Stimulated activated CD4-positive, alpha-beta T cell treated with anti-CD3 and anti-CD28 coated beads, Interleukin-12 subunit alpha, Interleukin-12 subunit beta, amount 100 ng/mL, for 48 hours (primary cell): Measurements from ENCODE around the gene LRP6.

ENCODE experiments used
- DNase-seq, 3 donors: peaks; one replicate each; pipeline ENCODE4 v3.0.0-alpha.2; 2020; ENCODE audit warnings: low read depth in 2 of 3, low spot score in 1 of 3

LRP6 gene

DNA sequence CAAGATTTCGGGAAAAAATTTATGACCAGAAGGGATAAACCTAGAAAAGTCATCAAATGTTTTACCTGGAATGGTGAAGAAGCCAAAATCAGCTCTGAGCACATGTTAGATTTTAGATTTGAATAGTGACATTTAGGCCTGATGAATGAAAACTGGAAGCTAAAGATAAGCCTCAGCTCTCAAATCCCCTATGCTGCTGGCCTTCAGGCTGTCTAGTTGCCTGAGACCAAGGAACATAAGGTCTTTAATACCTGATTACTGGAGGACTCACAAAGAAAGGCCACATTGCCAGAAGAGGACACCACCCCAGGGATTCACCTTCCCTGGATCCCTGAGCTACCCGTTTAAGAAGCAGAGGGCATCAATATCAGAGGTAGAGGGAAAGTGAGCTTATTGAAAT, 139.5 kb downstream of the LRP6 start:
- no peak for DNase-seq

DNA sequence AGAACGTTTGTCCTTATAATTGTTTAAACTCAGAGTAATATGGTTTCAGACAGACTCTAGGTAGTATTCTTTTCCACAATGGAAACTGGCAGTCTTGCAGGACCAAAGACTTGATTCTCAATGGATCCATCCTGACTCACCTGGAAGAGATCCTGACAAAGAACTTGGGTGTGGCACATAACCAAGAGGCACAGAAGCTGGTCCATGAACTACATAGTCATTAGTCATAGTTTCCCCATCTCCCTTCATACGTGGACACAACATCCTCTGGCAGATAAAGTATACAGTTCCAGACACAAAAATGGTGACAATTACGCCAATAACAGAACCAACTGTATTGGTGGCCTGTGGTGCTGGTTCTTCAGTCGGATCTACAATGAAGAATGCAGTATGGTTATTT, 140.3 kb downstream of the LRP6 start:
- DNase-seq = no peak

DNA sequence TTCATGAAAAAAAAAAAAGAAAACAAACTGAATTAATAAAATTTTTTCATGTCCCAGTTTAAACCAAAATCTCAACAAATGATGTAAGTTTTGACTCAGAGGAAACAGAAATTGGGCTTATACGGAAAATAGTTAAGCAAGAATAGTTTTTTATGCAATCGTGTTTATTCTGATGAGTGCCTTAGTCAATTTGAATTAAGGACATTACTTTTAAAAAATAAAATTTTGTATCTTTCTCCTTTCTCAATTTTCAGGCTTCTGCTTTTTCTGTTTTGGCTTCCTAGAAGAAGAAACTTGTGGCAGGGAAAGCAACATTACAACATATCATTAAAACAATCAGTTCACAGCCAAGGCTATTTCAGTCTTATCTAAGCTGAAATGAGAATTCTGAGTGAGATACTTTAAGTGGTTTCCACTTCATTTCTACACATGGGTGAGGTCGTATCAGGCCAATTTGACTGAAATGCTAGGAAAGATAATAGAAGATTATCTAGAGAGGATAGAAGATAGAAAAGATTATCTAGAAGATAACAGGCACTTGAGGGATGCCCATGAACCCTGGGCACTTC, 143.7 kb downstream of the LRP6 start:
- no peak for DNase-seq

DNA sequence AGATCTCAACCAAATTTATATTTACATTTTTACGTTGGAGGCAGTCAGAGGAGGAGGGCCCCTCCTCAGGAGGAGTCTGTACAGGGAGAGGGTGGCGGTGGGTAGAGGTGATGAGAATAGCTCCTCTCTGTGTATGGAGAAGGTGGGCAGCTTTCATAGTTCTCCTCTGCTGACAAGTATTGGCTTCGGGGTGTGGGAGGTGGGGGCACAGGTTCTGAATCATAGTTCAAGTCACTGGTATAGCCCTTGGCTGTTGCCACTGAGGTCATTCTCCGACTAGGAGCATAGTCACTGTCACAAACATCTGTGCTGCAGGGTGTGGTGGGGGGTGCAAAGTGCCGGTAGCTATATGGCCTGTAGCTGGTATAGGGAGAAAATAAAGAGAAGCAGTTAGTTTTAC, 145.8 kb downstream of the LRP6 start:
- DNase-seq = no peak

DNA sequence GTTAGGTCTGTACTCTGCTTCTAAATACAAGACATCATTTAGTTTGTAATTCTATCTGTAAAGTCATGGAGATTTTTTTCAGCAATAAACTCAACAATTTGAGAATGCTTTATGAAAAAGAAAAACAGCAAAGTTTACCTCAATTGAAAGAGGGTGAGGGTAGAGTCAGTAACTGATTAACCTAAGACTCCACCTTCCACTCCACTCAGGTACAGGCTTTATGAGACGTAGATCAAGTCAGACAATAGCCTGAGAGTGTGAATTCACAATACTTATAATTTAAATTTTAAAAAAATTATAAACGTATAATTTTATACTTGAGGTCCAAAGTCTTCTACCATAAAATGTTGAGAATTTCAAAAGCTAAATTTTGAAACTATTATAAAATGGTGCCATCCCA, 150.2 kb downstream of the LRP6 start:
- no peak for DNase-seq

DNA sequence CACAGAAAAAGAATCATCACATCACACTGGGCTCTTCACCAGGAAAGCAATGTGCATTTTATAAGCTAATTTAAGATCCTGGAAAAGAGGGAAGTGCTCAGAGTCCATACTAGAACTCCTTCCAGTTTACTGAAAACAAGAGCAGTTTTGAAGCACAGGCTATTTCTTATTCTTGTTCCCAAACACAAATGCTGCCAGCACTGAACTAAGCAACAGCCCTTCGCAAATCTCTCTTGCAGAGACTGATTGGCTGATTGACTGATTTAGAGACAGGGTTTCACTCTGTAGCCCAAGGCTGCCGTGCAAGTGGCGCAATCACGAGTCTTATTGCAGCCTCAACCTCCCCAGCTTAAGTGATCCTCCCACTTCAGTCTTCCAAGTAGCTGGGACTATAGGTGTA, 151.3 kb downstream of the LRP6 start:
- DNase-seq = no peak

DNA sequence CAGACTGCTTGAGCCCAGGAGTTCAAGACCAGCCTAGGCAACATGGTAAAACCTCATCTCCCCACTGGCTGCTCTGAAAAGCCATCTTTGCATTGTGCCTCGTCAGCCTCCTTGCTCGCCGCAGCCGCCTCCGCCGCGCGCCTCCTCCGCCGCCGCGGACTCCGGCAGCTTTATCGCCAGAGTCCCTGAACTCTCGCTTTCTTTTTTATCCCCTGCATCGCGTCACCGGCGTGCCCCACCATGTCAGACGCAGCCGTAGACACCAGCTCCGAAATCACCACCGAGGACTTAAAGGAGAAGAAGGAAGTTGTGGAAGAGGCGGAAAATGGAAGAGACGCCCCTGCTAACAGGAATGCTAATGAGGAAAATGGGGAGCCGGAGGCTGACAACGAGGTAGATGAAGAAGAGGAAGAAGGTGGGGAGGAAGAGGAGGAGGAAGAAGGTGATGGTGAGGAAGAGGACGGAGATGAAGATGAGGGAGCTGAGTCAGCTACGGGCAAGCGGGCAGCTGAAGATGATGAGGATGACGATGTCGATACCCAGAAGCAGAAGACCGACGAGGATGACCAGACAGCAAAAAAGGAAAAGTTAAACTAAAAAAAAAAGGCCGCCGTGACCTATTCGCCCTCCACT, 155.8 kb downstream of the LRP6 start:
- DNase-seq = peak in 1 of 3 donors; percentile 17

DNA sequence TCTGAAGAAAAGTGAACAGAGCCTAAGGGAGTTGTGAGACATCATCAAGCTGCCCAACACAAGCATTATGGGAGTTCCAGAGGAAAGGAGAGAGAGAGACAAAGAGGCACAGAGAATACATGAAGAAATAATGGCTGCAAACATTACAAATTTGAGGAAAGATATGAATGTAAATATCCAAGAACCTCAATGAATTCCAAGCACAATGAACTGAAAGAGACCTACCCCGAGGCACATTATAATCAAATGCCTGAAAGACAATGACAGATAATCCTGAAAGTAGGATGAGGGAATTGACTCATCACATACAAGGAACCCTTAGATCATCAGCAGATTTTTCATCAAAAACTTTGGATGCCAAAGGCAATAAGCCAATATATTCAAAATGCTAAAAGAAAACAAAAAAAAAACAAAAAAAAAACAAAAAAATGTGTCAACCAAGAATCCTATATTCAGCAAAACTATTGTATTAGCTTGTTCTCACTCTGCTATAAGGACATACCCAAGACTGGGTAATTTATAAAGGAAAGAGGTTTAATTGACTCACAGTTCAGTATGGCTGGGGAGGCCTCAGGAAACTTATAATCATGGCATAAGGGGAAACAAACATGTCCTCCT, 158.3 kb downstream of the LRP6 start:
- DNase-seq = no peak

DNA sequence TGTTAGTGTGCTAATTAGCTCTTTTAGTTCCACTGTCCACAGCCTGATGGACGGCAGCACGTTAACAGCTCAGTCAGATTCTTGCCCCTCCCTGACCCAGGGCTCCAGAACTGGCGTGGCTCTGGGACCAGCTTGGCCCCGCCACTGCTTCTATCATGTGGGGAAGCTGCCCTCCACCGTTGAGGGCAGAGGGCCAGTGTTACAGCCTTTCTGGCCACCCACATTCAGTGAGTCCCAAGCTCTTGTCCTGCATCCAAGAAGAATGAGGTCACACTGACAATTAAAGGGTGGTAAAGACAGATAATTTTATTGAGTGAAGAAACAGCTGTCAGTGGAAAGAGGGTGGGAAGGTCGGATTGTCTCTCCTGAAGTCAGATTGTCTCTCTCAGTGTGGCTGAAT, 159.2 kb downstream of the LRP6 start:
- no peak for DNase-seq

DNA sequence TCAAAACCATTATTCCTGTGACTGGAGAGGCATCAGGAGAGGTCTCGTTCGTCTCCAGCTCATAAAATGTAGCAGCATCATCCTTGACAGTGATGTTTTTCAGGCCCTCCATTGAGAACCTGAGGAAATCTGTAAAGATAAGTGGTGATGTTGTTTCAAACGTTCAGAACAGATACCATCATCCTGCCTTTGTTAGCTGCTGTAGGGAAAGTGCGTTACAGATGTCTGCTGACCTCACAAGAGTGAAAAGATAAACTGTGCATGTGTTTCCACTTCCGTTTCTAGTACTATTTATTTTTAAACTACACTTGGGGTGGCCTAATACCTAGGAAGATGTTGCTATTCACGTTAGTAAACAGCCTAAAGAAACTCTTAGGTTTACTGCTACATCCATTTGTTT, 167.7 kb downstream of the LRP6 start:
- no peak for DNase-seq

DNA sequence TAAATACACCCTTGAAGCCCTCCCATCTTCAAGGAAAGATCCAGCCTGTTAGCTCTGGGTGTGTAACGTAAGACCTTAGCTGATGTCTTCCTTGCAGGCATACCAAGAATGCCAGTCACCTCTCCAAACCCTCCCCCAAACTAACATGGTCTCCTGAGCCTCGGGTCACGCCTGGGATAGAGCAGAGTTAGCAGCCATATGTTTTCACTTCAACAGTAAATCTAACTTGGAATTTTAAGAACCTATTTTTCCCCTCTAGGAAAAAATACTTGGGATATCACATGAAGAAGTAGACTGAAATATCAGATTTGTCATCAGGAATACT, 168.2 kb downstream of the LRP6 start:
- DNase-seq = no peak

DNA sequence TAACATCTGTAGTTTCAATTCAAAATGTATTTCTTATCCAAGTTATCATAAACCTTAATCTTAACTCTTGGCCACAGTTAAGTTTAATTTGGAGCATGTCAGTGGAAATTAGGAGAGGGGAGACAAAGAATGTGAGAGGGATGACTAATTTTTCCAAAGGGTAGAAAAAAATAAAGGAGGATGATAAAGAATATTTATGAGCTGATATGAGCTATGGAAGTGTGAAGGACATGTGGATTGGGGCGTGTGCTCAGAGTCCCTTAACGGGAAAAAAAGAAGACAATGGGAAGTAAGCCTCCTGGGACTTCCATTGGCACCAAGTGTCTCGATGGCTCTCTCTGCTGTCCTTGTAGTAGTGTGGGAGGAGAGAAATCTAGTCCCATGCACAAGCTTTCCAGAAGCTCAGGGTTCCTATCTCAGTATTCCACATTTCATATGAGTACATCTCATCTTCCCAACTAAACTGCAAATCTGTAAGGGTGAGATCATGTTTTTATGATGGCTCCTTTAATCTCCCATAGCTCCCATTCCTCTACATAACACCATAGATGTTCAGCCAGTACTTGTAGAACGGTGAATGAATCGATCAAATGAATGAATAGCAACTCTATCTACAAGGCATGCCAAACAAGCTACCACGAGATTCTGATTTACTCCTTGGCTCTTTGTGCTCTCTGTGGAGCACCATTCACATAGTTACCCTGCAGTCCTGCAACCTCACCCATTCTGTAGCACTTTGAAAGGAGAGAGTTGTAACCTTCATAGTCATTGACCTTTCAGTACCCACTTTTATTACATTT, 168.8 kb downstream of the LRP6 start:
- DNase-seq = no peak

DNA sequence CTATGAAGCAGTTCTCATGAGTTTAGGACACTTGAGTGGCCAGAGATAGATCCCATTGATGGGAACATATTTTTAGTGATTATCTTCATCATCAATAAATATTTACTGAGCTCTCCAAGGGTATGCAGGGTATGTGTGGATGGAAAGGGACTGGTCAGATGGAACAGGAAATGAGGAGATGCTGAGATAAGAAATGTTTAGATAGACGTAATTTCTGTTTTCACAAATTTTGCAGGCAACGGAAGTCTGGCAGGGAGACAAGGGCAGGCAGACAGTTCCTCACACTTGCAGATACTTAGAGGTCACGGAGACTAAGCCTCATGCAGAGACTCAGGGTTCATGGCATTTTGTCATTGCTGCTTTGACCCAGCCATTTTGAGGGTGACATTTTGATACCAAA, 171.8 kb downstream of the LRP6 start:
- DNase-seq = no peak

DNA sequence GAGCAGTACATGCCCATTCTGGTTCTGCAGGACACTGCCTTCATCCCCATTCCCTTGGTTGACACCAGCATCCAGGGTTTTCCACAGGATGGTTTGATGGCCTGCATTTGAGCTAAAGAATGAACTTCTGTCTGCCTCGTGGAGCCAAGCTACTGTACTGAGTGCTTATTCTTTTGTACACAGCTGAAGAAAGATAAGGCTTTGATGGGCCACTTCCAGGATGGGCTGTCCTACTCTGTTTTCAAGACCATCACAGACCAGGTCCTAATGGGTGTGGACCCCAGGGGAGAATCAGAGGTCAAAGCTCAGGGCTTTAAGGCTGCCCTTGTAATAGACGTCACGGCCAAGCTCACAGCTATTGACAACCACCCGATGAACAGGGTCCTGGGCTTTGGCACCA, 172.4 kb downstream of the LRP6 start:
- DNase-seq = no peak

DNA sequence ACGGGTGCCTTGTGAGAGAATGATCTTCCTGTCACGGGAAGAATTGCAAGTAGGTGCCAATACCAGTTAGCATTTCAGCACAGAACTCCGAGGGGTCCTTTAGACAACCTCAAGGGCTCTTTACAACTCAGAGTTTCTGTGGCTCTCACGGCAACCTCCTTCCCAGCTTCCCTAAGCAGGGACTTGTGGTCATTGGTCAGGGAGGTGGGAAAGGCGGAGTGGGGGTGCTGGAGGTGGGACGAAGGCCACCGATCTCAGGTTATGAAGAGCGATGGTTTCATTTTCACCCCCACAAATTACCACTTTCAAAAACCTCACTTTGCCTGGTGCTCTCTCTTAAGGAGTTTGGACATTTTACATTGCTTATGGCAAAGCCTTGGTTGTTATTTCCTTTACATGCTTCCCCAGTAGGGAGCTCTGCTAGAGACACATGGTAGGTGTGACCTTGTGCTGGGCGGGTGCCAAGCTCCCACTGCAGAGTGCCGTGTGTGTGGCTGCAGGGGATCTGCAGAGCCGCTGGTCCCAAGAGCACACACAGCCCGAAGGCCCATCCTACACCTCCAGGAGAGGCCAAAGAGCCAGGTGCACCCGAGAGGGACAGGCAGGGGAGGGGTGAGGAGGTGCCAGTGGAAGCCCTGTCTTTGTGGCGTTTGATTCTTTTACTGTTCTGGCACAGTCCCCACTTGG, 174.7 kb downstream of the LRP6 start:
- no peak for DNase-seq

DNA sequence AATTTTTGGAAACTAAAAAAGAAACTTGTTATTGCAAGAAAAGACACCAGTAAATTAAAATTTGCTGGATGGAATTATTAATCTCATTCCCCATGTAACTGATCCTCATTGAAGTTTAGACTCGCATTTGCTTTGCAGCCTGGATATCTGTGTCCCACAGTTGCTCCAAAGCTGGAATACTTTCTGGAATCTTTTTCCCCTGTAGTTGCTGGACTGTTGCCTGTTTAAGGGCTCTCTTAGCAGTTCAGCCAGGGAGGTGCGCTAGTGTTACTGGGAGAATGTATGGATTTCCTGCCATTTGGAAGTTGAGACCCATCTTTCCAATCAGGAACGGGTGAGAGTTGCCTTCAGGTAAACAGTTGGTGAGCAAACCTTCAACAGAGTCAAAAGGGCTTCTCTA, 175.8 kb downstream of the LRP6 start:
- no peak for DNase-seq

DNA sequence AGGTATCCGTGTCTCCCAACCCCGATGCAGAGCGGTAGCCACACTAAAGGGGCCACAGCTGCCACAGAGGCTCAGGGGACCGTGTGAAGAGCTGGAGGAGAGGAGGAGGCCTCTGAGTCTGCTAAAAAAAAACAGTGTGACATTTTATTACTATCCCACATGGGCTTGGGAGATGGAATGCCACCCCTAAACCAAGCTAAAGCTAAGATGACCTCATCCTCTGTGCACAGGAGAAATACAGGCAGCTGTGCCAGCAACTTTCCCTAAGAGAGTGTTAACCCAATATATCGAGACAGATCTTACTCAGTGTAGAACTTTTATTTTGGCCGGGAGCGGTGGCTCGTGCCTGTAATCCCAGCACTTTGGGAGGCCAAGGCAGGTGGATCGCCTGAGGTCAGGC, 178.1 kb downstream of the LRP6 start:
- no peak for DNase-seq

DNA sequence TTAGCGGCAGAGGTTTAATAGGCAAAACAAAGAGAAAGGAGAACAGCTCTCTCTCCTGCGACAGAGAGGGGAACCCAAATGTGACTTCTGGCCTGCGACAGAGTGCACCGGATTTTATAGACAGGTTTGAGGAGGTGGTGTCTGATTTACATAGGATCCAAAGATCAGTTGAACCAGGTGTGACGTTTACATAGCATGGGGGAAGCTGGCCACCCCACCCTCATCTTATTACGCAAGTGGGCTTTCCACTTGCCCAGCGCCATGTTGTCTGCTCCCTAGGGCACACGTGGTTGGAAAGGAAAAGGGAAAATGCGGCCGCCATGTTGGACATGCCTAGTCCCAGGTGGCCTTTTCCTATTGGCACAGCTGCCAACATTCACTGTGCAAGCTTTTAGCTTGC, 178.7 kb downstream of the LRP6 start:
- DNase-seq = no peak

DNA sequence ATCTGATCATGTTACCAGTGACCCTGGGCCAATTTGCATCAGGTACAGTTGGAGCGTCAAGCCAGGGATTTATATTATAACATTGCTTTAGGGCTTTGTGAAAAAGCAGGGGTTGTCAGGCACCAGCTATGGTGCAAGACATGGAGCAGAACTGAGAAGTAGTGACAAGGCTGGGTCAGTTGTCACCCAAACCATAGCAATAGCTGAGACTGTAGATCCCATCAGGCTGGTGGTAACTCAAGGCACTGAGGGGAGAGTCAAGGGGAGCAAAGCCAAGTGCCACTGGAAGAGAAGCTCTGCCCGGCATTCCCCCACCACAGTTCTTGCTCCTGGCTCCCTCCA, 179.2 kb downstream of the LRP6 start:
- DNase-seq = no peak

DNA sequence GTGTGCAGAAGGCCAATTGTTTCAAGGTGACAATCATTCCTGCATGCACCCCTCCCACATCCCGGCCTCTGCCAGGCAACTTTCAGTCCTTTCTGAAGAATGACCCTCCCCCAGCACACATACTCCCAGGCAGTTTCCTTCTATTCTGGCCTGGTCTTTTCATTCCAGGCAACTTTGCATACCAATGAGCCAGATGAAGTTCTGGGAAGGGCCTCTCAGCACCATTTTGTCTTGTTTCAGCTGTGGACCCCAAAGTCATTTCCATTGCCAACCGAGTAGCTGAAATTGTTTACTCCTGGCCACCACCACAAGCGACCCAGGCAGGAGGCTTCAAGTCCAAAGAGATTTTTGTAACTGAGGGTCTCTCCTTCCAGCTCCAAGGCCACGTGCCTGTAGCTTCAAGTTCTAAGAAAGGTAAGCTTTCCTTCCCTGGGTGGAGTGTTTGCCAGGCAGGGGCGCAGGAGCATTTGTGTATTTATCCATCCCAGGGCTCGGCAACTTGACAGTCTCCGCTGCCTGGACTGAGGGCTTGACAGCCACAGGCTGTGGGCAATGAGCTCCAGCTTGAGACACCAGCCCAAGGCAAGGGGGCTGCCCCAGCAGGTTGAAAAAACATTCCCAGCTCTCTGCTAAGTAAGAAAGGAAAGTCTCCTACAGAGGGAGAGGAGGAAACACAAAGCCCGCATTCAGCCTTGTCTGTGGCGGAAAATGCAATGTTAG, 179.7 kb downstream of the LRP6 start:
- DNase-seq = no peak

DNA sequence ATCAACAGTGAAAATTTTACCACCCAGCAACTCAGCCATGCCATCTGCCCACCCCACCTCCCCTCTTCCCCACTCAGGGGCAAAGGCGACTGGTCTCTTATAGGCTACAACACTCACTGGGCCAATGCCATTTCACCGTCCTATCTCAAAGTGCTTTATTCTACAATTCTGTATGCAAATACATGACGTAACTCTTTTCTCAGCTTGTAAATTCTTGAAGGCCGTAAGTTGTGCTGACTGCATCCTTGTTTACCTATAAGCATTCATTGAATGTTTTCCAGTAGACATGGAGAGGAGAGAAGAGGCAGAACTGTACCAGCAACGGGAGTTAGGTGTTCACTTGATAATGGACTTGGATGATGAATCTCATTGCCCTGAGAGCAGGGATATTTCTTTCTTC, 180.5 kb downstream of the LRP6 start:
- DNase-seq = no peak
